Right forelimb (tissue), 1 donor: Measurements from ENCODE around the gene KLF2.

Experiments used
- DNase-seq: peaks from one replicate; pipeline ENCODE4 v3.0.0-alpha.2; 2018

The KLF2 gene

DNA sequence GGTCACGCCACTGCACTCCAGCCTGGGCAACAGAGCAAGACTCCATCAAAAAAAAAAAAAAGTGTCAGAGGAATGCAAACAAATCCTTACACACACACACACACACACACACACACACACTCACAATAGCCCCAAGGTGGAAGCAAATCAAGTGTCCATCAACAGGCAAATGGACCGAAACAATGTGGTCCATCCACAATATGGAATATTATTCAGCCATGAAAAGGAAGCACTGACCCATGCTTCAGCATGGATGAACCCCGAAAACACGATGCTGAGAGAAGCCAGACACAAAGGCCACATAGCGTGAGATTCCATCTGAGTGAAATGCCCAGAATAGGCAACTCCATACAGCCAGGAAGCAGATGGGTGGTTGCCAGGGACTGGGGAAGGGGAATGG is 16.5 kb upstream of the KLF2 start:
- no peak for DNase-seq

GRCh38 chr19:16309643-16310042 is 15.0 kb upstream of the KLF2 start:
- DNase-seq, result no peak

DNA sequence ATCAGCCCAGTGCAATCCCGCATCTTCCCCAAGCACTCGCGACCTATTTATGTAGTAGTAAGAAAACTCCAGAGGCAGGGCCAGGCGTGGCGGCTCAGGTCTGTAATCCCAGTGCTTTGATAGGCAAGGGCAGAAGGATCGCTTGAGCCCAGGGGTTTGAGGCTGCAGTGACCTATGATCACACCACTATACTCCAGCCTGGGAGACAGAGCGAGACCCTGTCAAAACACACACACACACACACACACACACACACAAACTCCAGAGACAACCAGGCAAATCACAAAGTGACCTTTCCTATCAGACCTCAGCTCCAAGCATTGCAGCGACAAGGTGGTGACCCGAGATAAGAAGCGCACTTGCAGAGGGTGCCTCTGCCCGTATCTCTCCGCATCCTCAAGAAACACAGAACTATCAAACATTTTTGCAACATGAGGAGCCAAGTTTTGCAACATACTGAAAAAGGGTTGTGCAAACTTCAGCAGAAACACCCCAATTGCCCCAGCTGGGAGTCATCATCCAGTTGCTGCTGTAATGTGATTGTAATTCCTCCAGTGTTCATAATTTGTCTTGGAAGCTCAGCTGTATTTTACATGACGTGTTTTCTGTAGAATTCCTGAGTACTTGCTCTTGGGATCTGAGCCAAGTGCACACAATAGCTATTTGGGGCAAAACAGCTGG is 8.7 kb upstream of the KLF2 start:
- peak; percentile 78 for DNase-seq

- peak; percentile 60 for DNase-seq
These were observed 8.1 kb upstream of the KLF2 start for GRCh38 chr19:16316506-16316882.

- DNase-seq, result no peak
These were observed 5.1 kb upstream of the KLF2 start for GRCh38 chr19:16319481-16319880.

GRCh38 chr19:16320987-16321386 is 3.6 kb upstream of the KLF2 start:
- no peak for DNase-seq

GRCh38 chr19:16325161-16325527 is 518 bp downstream of the KLF2 start:
- DNase-seq, result no peak

GRCh38 chr19:16325641-16326400 is 1.2 kb downstream of the KLF2 start:
- DNase-seq, result peak; percentile 80

- no peak for DNase-seq
These were observed 2.0 kb downstream of the KLF2 start for GRCh38 chr19:16326401-16327168.

DNA sequence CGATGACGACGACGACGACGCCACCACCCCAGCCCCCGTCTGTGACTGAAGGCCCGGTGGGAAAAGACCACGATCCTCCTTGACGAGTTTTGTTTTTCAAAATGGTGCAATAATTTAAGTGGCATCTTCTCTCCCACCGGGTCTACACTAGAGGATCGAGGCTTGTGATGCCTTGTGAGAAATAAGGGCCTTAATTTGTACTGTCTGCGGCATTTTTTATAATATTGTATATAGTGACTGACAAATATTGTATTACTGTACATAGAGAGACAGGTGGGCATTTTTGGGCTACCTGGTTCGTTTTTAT is 2.5 kb downstream of the KLF2 start:
- no peak for DNase-seq

- no peak for DNase-seq
These were observed 2.9 kb downstream of the KLF2 start for GRCh38 chr19:16327501-16327900.

DNA sequence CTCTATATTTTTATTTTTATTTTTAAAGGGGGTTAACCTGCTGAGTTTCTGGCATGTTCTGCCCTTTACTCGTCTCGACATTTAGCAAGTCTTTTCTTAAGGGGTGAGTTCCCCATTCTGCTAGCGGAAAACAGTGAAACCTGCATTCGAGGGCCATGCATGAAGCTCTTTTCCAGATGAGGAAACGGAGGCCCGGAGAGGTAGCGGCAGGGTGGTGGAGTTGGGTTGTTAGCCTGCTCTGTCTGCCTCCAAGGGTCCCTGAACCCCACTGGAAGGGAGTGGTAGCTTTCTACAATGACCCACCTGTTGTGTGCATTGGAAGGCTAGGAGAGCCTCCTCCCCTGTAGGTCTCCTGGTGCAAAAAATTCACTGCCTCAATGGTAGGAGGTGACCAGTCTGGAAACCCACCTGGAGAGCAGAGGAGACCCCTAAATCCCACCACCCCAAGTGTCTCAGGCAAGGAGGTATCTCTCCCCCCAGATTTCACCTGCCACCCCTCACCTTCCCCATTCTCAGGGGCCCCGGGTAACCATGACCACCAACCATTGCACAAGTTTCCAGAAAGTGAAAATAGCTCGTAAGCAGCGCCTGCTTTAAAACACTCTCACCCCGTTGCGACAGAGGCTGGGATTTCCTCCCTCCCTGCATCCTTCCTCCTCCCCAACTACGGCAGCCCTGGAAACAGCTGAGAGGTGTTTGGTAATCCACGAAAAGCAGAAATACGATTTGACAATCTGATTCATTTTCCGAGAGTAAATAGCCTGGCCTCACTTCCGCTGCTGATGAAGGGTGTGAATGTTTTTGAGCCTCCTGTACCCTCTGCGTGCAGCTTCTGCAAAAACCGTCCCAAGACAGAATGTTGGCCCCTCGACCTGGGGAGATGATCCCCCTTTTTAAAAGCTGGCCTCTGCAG is 3.5 kb downstream of the KLF2 start:
- peak; percentile 71 for DNase-seq

DNA sequence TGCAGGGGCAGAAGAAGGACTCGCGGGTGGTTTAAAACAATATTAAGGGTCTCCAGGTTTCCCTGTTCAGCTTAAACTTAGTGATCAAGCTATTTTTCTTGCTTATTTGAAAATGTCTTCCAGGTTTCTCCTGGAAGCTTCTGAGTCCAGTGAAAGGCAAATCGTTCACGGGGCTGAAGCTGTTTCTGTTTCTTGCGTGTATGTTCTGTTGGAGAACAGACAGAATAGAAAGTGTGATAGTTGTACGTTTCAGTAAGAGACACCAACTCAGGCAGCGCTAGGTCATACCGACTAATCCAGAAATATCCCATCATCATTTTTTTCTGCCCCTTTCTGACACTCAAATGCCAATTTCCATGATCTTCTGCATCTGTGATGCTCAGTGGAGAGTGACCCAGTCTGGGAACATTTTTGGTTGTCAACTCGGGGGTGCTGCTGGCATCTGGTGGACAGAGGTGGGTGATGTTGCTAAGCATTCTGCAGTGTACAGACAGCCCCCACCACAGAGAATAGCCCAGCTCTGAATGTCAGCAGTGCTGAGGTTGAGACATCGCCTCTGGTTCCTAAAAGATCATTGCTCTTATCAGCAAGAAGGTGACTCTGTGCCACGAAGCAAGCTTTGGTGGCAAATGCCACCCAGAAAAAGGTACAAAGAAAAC is 4.3 kb downstream of the KLF2 start:
- peak; percentile 71 for DNase-seq

DNA sequence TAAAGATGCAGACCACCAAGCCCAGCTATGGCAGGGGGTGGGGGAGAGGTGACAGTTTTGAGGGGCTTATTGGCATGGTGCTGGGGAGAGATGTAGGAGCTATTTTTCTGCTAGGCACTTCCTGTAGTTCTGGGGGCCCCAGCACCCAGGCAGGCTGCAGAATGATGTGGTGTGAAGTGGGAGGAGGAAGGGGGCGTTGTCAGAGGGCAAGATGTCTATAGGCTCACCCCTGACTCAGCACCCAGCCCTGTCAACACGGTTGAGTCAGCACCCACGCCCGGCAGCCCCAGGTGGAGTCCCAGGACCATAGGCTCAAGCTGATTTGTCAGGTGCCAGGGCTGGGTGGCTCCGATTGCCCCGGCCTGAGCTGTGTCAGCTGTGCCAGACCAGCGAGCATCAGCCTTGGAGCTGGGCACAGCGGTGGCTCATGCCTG is 5.8 kb downstream of the KLF2 start:
- DNase-seq, result peak; percentile 76

DNA sequence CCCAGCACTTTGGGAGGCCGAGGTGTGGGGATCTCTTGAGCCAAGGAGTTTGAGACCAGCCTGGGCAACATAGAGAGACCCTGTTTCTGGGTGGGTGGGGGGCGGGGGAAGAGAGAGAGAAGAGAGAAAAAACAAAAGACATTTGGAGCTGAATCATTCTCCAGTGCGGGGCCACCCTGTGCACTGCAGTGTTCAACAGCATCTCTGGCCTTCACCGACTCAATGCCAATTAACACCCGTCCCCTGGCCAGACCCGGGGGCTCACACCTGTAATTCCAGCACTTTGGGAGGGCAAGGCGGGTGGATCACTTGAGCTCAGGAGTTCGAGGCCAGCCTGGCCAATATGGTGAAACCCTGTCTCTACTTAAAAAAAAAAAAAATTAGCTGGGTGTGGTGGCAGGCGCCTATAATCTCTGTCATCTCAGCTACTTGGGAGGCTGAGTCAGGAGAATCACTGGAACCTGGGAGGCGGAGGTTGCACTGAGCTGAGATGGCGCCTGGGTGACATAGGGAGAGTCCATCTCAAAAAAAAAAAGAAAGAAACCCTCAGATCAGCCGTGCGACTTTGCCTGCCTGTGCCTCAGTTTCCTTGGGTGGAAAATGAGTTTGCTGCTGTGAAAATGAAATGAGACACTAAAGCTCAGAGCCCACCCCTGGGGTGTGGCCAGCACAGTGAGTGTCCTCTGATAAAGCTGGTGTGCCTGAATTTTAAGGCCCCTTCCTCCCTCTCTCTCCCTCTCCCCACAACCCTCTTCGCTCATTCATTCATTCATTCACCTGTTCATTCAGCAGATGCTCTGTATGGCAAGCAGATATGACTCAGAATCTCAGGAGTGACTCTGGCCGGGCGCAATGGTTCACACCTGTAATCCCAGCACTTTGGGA is 6.4 kb downstream of the KLF2 start:
- DNase-seq, result no peak

GRCh38 chr19:16333001-16333586 is 8.5 kb downstream of the KLF2 start:
- DNase-seq, result no peak

- DNase-seq, result no peak
These were observed 9.8 kb downstream of the KLF2 start for GRCh38 chr19:16334411-16334810.

DNA sequence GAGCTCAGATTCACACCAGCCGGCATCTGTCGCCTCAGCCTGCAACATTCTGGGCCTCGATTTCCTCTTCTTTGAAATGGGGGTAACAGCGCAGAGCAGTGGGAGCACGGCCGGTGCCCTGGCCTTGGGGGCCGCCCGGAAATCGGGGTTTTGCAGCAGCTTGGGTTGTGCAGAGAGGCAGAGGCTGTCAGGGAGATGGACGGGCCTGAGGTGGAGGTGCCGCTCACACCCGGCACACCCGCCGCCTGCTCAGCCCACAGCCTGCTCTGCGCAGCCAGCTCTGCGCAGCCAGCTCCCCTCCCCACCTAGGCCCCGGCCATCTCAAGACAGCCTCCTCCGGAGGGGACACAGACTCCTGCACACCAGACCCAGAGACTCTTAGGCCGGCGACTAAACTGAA is 10.6 kb downstream of the KLF2 start:
- no peak for DNase-seq

DNA sequence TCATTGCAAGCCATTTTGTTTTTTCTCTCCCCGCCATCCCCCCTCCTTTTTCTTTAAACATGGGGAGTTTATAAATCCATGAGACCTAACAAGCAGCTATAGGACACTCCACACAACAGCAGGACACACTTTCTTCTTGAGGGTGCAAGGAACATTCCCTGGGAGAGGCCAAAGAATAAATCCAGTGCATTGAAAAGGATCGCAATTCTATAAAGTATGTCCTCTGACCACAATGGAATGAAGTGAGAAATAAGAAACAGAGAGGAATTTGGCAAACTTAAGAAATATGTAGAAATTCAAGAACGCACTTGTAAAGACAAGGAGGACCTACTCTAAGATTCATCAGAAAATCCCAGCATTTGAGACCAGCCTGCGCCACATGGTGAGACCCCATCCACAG is 11.9 kb downstream of the KLF2 start:
- DNase-seq, result no peak

DNA sequence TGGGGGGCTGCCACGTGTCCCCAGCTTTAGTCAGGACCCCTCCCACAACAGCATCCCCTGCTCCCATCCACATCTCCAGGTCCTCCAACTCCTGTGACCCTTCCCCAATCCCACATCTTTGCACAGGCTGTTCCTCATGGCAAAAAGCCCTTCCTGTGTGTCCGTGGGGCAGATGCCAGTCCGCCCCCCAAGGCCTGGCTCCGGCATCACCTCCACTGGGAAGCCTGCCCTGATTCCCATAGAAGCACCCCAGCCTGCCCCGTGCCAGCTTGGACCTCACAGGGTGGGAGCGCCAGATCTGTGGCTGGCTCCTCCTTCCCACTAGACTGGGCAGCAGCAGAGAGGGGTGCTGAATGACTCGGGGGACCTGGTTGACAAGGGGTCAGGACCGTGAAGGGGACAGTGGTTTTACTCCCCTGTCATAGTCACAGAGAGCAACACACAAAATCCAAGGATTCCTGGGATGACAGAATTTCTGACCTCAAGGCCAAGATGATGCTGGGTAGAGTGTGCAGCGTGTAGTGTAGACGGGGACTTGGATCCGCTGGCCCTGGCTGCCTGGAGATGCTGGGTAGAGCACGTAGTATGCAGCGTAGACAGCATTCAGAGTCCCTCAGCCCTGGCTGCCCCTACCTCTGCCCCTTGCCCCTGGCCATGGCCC is 13.3 kb downstream of the KLF2 start:
- no peak for DNase-seq
